GM21737 (cell line): Measurements from ENCODE around the gene NAE1.
"Not testable (repeated sequence)": the region's sequence is repeated elsewhere in the genome, so short reads cannot be mapped to it uniquely, and the experiment has no call there.

Experiments
- ATAC-seq: cut with Tn5 transposase; IDR thresholded peaks from one replicate; pipeline ENCODE4 v1.9.1; 2021; ENCODE audit warnings: mild to moderate bottlenecking, moderate library complexity; ENCODE audit not compliant: unreplicated experiment

Gene NAE1

DNA sequence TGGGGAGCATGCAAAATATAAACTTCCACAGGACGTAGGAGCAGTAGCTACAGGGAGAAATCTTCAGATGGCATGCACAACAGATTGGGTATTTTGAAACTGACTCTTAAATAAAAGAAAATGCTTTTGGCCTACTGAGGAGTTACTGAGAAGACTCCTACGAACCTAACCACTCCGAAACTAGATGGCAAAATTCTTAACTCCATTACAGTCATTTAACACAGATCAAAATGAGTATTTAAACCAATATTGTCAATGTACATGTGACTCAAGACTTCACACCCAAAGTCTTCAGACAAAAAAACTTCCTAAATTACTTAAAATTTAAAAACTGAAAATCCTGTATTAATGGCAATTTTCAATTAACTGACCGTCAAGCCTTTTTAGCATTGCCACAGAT is 21.0 kb downstream of the NAE1 start:
- ATAC-seq = no peak

DNA sequence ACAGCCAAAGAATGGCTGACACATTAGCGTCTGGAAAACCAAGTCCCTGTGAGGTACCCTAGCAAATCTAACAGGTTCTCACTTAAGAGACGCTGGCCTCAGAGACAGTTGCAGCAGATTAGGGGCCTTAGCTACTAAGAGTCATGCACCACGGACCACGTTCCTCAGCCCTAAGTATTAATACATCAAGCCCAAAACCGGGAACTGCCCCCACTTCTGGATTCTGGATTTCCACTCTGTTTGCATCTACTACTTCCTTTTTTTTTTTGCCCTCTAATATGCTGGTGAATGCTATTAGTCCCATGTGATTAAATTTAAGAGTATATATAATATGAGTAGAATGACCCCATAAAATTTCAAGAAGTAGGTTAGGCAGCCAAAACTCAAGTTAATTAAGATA is 28.6 kb downstream of the NAE1 start:
- no peak for ATAC-seq

- no peak for ATAC-seq
Observed at GRCh38 chr16:66801320-66802105, 29.3 kb downstream of the NAE1 start, which contains the start of gene TERB1. TERB1 (minus strand) TSS chr16:66801584; CDS start chr16:66796798, 4,786 bp downstream.

- no peak for ATAC-seq
Observed at GRCh38 chr16:66800856-66801255, 29.9 kb downstream of the NAE1 start.

GRCh38 chr16:66798161-66798560 is 32.6 kb downstream of the NAE1 start:
- no peak for ATAC-seq

DNA sequence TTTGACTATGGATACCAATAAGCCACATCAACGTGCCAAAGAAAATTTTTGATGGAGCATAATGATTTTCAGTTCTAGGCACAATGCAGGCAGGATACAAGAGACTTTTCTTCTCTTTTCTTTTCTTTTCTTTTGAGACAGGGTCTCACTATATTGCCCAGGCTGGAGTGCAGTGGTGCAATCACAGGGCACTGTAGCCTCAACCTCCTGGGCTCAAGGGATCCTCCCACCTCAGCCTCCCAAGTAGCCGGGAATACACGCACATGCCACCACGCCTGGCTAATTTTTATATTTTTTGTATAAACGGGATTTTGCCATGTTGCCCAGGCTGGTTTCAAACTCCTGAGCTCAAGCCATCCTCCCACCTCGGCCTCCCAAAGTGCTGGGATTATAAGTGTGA is 36.8 kb downstream of the NAE1 start:
- ATAC-seq = not testable (repeated sequence)

DNA sequence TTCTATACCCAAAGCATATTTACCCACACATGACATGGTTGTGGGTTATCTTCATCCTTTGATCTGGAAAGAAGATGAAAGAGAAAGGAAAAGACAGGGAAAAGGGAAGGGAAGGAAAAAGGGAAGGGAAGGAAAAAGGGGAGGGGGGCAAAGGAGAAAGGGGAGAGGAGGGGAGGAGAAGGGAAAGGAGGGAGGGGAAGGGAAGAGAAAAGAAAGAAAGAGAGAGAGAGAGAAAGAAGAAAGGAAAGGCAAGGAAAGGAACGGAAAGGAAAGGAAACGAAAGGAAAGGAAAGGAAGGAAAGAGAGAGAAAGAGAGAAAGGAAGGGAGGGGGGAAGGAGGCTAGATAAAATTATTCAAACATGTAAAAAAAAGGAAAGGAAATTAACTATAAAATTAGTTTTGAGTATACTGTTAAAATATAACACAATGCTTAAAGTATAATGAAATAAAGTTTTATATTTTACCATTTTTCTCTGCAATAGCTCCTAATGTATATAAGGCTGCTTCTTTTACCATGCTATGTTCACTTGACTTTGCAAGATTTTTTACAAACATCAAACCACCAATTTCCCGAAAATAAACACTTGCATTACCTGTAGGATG is 40.5 kb downstream of the NAE1 start:
- no peak for ATAC-seq

DNA sequence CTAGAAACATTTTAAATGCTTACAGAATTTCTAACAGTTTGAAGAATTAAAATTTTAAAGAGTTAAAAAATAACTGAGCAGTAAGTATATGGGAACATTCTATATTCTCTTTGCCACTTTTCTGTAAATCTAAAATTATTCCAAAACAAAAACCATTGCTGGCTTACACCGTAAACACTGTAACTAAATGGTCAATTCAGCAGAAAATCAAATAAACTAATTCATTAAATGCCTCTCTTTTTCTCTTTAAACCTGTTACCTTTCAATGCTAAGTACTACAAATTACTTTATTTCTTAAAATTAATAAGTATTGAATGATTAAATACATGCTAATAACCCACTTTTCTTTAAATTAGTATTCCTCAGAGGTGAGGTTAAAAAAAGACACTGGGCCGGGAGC is 43.3 kb downstream of the NAE1 start:
- ATAC-seq = no peak

DNA sequence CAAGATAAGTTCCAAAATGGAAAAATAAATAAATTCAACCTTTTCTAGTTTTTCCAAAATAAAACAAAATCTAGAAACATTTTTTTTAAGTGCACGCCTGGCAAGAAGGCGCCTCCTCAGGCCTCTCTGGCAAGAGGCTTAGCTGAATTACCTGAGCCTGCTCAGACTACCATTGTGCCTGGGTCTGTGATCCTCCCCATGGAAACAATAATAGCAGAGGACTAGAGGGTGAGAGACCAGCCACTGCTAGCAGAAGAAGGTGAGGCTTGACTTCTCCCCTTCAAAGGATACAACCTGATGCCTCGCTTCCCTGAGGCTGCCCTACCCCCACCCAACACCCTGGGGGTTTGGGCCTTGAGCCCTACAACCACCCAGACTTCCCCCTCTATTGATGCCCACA is 44.2 kb downstream of the NAE1 start:
- no peak for ATAC-seq

GRCh38 chr16:66776457-66776856 is 54.3 kb downstream of the NAE1 start:
- no peak for ATAC-seq

- no peak for ATAC-seq
Observed at GRCh38 chr16:66774981-66775380, 55.8 kb downstream of the NAE1 start.

DNA sequence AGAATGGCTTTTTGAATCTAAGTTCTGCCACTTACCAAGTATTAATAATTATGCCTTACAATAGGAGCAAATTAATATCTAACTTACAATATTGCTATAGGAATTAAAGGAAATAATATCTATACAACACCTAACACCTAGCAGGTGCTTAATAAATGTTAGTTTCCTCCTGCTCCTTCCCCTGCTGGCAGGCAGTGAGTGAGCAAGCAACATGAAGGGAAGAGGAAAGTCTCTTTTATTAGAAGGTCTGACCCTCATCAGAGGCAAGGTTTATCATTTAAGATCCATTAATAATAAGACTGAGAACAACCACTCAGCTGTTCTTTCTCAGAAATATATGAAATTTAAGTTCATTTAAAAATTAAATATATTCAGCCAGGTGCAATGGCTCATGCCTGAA is 72.7 kb downstream of the NAE1 start:
- no peak for ATAC-seq

DNA sequence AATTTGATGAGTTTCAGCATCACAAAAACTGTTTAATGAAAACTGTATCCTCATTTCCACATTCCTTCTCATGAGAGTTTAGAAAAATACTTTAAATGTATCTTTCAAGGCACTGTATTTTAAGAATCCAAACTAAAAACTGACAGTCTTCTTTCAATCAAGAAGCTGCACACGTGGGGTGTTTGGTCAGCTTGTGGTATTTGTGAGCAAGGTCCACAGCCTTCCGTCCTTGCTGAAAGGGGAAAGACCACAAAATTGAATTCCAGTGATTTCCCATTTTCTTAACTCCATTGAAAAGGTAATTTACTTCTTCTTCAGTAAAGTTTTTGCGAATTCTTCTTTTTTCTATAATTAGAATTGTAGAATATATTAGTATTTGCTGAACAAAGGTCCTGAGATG is 76.0 kb downstream of the NAE1 start:
- ATAC-seq = no peak

DNA sequence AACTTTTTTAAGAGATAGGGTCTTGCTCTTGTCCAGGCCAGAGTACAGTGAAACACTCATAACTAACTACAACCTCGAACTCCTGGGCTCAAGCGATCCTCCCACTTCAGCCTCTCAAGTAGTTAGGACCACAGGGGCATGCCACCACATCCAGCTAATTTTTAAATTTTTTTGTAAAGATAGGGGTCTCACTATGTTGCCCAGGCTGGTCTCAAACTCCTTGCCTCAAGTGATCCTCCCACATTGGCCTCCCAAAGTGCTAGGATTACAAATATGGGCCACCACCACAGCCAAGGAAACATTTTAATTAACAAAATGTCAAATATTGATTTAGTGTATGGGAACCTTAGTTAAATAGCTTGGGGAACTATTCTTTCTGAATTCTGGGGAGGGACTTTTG is 76.6 kb downstream of the NAE1 start:
- ATAC-seq = no peak

GRCh38 chr16:66752958-66753357 is 77.8 kb downstream of the NAE1 start:
- no peak for ATAC-seq
